ENCODE results near the gene AARSD1. TPM values are rescaled to one million over a fixed set of nuclear protein-coding genes. Genes with fewer than 3 reads are reported as not detected.
"Not testable (repeated sequence)": the region's sequence is repeated elsewhere in the genome, so short reads cannot be mapped to it uniquely, and the experiment has no call there.

Gene AARSD1
- polyA plus RNA-seq, 1 donor: 59.4 TPM

DNA sequence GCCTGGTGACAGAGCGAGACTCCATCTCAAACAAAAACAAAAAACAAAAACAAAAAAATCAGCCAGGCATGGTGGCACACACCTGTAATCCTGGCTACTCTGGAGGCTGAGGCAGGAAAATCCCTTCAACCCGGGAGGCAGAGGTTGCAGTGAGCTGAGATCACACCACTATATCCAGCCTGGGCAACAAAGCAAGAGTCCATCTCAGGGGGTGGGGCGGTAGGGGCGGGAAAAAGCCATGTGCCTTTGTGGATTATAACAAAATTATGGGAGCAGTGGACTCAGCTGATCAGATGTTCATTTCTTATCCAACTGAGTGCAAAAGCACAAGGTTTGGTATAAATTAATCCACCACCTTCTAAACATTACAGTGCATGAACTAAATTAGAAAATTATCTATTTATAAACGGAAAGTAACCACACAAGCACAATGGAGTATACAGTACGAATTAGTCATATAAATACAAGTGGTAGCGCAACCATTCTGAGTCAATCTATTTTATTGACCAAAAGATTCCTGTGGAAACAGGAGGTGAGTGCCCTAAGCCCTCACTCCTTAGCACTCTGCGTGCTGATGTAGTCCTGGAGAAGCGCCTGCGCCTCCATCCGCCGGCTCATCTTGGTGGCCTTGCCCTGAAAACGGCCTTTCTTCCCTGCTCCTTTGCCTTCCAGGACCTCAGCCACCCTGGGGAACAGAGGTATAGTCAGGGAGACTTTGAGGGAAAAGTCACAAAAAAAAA lies 14.0 kb downstream of the AARSD1 start:
- peaks cover 56% of the 10 kb centered on the region for H3K36me3 ChIP-seq (ENCODE audit: control insufficient read depth, insufficient read depth, low read length)
- no peaks in the 10 kb centered on the region for H3K9me3 ChIP-seq (ENCODE audit: control insufficient read depth, low read depth, low read length)
- H3K4me3 ChIP-seq (ENCODE audit: low read length): no peak overlapping the region
- no CpG with 5 or more reads among the region's 13 CpGs for WGBS (ENCODE audit: insufficient coverage, low lambda C conversion rate)
- no peak for DNase-seq
- H3K27me3 ChIP-seq (ENCODE audit: control insufficient read depth, insufficient read depth, low read length): no peaks in the 10 kb centered on the region
- H3K4me1 ChIP-seq (ENCODE audit: control insufficient read depth, insufficient read depth, low read length): no peaks in the 10 kb centered on the region
- no peak overlapping the region for H3K27ac ChIP-seq (ENCODE audit: low read length)

DNA sequence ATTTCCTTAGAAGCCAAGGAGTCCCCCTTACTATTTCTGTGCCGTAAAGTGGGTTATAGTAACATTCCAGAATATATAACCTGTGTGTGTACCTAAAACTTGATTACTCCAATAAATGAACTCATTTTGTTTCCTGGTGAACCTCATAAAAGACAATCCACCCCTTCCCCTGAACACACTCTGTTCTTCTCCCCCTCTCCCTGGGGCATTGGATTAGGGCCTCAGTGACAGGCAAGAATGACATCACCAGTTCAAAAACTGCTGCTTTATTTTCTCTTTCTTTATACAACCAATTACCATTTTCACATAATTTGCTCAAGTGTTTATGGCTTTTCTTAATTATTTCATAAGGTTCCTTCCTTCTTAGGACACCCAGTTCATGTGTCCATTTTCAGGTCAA lies 17.4 kb downstream of the AARSD1 start:
- no peak overlapping the region for H3K27ac ChIP-seq (ENCODE audit: low read length)
- H3K27me3 ChIP-seq (ENCODE audit: control insufficient read depth, insufficient read depth, low read length): no peaks in the 10 kb centered on the region
- no peak overlapping the region for H3K4me3 ChIP-seq (ENCODE audit: low read length)
- no peaks in the 10 kb centered on the region for H3K9me3 ChIP-seq (ENCODE audit: control insufficient read depth, low read depth, low read length)
- peaks cover 24% of the 10 kb centered on the region for H3K36me3 ChIP-seq (ENCODE audit: control insufficient read depth, insufficient read depth, low read length)
- no peak for DNase-seq
- 100% methylated on average over 1 of the region's 1 CpG for WGBS (ENCODE audit: insufficient coverage, low lambda C conversion rate)
- H3K4me1 ChIP-seq (ENCODE audit: control insufficient read depth, insufficient read depth, low read length): no peaks in the 10 kb centered on the region

DNA sequence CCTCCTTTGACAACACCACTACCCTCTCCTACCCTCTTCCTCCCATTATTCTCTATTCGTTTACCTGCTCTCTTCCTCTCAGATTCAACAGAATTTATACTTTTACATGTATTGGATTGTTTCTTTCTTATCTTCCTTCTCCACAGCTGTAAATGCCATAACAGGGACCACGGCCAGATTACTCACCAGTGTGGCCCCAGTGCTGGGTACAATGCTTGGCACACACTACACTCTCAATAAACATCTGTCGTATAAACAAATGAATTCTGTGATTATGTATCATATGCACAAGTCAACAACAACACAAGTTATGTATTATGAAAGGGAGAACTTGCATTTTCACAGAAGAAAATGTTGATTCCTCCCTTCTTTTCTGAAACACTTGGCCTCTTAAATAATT lies 20.0 kb downstream of the AARSD1 start:
- whole genome bisulfite sequencing (ENCODE audit: insufficient coverage, low lambda C conversion rate): 88% methylated on average over 1 of the region's 3 CpGs

DNA sequence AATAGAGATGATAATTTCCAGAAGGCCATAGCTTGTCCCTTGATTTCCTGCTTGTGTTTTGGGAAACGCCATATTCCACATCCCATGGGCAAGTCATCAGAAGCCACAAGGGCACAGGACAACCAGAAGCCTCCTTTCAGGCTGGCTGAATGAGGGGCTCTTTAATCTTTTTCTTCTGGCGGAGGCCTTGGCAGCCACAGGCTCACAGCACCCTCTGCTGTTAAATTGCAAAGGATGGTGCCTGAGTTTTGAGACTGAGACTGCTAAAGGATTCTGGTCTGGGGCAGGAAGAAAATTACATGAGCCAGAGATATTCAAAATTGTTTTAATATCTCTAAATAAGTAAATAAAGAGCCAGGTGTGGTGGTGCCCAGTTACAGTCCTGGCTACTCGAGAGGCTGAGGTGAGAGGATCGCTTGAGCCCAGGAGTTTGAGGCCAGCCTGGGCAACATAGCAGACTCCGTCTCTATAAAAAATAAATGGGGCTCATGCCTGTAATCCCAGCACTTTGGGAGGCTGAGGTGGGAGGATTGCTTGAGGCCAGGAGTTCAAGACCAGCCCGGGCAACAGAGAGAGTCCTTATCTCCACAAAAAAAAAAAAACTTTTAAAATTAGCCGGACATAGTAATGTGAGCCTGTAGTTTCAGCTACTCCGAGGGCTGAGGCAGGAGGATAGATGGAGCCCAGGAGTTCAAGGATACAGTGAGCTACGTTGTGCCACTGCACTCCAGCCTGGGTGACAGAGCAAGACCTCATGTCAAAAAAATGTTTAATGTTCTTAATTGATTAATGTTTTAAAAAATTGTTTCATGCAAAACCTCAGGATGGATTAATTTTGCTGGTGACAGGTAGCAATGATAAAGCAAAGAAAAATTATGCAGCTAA lies 26.3 kb downstream of the AARSD1 start:
- no peak overlapping the region for H3K27ac ChIP-seq (ENCODE audit: low read length)
- H3K27me3 ChIP-seq (ENCODE audit: control insufficient read depth, insufficient read depth, low read length): no peaks in the 10 kb centered on the region
- no peaks in the 10 kb centered on the region for H3K4me1 ChIP-seq (ENCODE audit: control insufficient read depth, insufficient read depth, low read length)
- no CpG with 5 or more reads among the region's 9 CpGs for WGBS (ENCODE audit: insufficient coverage, low lambda C conversion rate)
- H3K4me3 ChIP-seq (ENCODE audit: low read length): no peak overlapping the region
- H3K9me3 ChIP-seq (ENCODE audit: control insufficient read depth, low read depth, low read length): no peaks in the 10 kb centered on the region
- DNase-seq: peak; percentile 37 to 38
- no peaks in the 10 kb centered on the region for H3K36me3 ChIP-seq (ENCODE audit: control insufficient read depth, insufficient read depth, low read length)

More for the DNA sequence above, 20.0 kb downstream of the AARSD1 start:
- Histone ChIP-seq H3K4me3 (ENCODE audit: low read length) (no peak overlapping the region), H3K27ac (ENCODE audit: low read length) (no peak overlapping the region), H3K9me3 (ENCODE audit: control insufficient read depth, low read depth, low read length) (no peaks in the 10 kb centered on the region), H3K27me3 (ENCODE audit: control insufficient read depth, insufficient read depth, low read length) (no peaks in the 10 kb centered on the region), H3K4me1 (ENCODE audit: control insufficient read depth, insufficient read depth, low read length) (no peaks in the 10 kb centered on the region), H3K36me3 (ENCODE audit: control insufficient read depth, insufficient read depth, low read length) (peaks cover 2% of the 10 kb centered on the region)
- DNase-seq: no peak

DNA sequence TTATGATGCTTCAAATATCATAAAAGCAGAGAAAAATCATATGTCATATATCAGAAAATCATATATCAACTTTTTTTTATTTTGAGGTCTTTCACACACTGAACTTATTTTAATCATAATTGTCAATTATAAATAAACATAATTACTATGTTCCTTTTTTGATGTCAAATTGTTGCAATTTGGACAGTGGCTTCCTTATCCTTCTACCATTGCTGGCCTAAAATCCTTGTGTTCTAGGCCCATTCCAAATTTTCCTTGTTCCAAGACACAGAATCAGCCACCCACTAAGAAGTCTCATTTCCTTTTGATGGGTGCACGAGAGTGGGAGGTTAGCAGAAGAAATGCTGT lies 34.8 kb downstream of the AARSD1 start:
- Histone ChIP-seq H3K27ac (ENCODE audit: low read length) (no peak overlapping the region), H3K9me3 (ENCODE audit: control insufficient read depth, low read depth, low read length) (no peaks in the 10 kb centered on the region), H3K4me3 (ENCODE audit: low read length) (no peak overlapping the region), H3K27me3 (ENCODE audit: control insufficient read depth, insufficient read depth, low read length) (no peaks in the 10 kb centered on the region), H3K36me3 (ENCODE audit: control insufficient read depth, insufficient read depth, low read length) (no peaks in the 10 kb centered on the region), H3K4me1 (ENCODE audit: control insufficient read depth, insufficient read depth, low read length) (peaks cover 9% of the 10 kb centered on the region)
- no peak for DNase-seq
- no CpG with 5 or more reads among the region's 1 CpG for WGBS (ENCODE audit: insufficient coverage, low lambda C conversion rate)

DNA sequence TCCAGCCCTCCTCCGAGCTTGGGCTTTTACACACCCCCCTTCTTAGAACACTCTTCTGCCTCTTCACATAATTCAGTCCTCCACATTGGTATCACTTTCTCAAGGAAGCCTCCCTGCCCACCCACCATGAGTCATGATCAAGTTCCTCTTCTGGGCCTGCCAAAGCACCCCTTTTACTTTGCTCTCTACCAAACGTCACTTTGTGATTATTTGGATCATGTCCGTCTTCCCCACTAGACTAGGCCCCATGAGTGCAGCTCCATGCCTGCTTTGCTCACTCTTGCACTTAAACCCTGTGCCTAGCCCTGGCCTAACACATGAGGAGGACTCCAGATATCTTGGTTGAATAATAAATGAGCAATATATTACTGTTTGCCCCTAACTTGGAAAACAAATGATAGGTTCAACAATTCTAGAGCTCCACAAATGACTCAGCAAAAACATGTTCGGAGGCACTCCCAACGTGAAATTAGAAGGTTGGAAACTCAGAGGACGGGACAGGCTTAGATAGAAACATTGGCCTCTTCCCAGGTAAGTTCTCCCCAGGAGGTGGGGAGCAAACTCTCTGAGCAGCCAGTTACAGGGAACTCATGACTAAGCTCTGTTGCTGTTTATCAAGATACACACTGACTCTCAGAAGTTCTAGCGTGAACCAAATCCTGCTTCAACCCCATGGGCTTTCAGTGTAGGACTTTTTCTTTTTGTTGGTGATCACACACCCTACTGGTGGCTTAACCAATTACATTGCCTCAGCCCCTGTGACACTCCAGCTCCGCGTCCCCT lies 35.3 kb downstream of the AARSD1 start:
- Histone ChIP-seq H3K36me3 (ENCODE audit: control insufficient read depth, insufficient read depth, low read length) (no peaks in the 10 kb centered on the region), H3K4me3 (ENCODE audit: low read length) (no peak overlapping the region), H3K4me1 (ENCODE audit: control insufficient read depth, insufficient read depth, low read length) (peaks cover 9% of the 10 kb centered on the region), H3K9me3 (ENCODE audit: control insufficient read depth, low read depth, low read length) (no peaks in the 10 kb centered on the region), H3K27ac (ENCODE audit: low read length) (peak overlapping the region; percentile 61), H3K27me3 (ENCODE audit: control insufficient read depth, insufficient read depth, low read length) (no peaks in the 10 kb centered on the region)
- 26% methylated on average over 2 of the region's 9 CpGs for WGBS (ENCODE audit: insufficient coverage, low lambda C conversion rate)
- peak; percentile 70 to 88 for DNase-seq

DNA sequence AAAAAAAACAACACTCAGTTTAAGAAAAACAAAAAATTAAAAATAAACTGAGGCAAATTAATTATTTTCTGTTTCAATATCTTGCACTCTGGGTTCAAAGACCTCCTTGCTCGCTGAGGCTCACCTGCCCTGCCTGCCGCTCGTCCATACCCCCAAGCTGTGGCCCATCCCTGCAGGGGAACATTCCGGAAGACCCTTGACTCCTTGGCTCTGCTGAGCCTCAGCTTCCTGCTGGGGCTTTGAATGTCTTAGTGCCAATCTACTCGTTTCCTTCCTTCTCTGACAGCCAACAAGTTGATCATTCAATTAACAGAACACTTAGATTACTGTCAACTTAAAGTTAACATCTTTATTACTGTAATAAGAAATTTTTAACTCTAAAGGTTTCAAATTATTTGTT lies 39.4 kb downstream of the AARSD1 start:
- Histone ChIP-seq H3K27me3 (ENCODE audit: control insufficient read depth, insufficient read depth, low read length) (no peaks in the 10 kb centered on the region), H3K36me3 (ENCODE audit: control insufficient read depth, insufficient read depth, low read length) (no peaks in the 10 kb centered on the region), H3K27ac (ENCODE audit: low read length) (no peak overlapping the region), H3K9me3 (ENCODE audit: control insufficient read depth, low read depth, low read length) (no peaks in the 10 kb centered on the region), H3K4me3 (ENCODE audit: low read length) (no peak overlapping the region), H3K4me1 (ENCODE audit: control insufficient read depth, insufficient read depth, low read length) (peaks cover 26% of the 10 kb centered on the region)
- no CpG with 5 or more reads among the region's 5 CpGs for WGBS (ENCODE audit: insufficient coverage, low lambda C conversion rate)
- no peak for DNase-seq

DNA sequence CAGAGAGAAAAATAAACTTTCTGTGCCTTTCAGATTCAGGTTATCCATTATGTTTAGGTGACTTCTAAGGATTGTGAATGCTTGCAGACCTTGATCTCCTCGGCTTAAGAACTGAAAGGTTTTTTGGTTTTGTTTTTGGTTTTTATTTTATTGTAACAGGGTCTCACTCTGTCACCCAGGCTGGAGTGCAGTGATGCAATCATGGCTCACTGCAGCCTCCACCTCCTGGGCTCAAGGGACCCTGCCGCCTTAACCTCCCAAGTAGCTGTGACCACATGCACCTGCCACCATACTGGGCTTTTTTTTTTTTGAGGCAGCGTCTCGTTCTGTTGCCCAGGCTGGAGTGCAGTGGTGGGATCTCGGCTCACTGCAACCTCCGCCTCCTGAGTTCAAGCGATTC lies 40.8 kb downstream of the AARSD1 start:
- peaks cover 32% of the 10 kb centered on the region for H3K4me1 ChIP-seq (ENCODE audit: control insufficient read depth, insufficient read depth, low read length)
- H3K36me3 ChIP-seq (ENCODE audit: control insufficient read depth, insufficient read depth, low read length); DNase-seq; H3K27me3 ChIP-seq (ENCODE audit: control insufficient read depth, insufficient read depth, low read length); H3K27ac ChIP-seq (ENCODE audit: low read length); H3K4me3 ChIP-seq (ENCODE audit: low read length); H3K9me3 ChIP-seq (ENCODE audit: control insufficient read depth, low read depth, low read length): not testable (repeated sequence)
- WGBS (ENCODE audit: insufficient coverage, low lambda C conversion rate): no CpG with 5 or more reads among the region's 7 CpGs

DNA sequence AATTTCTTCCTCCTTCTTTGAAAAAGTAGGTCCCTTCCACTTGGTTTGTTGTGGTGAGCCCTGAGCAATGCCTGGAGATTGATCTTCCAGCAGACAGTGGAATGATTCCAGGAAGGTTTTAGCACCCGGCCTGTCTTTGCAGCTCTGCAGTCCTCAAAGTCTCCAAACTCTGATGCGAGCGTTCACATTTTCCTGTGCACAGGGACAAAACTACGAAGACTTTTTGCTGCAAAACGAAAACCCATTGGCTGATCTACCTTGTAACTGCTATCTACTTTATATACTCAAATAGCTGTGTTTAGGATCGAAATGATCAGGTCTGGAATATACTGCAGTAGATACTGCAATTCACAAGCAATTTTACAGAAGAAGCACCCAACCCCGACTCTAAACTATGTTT lies 42.0 kb downstream of the AARSD1 start:
- Histone ChIP-seq H3K27ac (ENCODE audit: low read length) (no peak overlapping the region), H3K9me3 (ENCODE audit: control insufficient read depth, low read depth, low read length) (no peaks in the 10 kb centered on the region), H3K4me1 (ENCODE audit: control insufficient read depth, insufficient read depth, low read length) (peaks cover 41% of the 10 kb centered on the region), H3K36me3 (ENCODE audit: control insufficient read depth, insufficient read depth, low read length) (no peaks in the 10 kb centered on the region), H3K27me3 (ENCODE audit: control insufficient read depth, insufficient read depth, low read length) (no peaks in the 10 kb centered on the region), H3K4me3 (ENCODE audit: low read length) (no peak overlapping the region)
- no peak for DNase-seq
- 70% methylated on average over 1 of the region's 7 CpGs for WGBS (ENCODE audit: insufficient coverage, low lambda C conversion rate)

DNA sequence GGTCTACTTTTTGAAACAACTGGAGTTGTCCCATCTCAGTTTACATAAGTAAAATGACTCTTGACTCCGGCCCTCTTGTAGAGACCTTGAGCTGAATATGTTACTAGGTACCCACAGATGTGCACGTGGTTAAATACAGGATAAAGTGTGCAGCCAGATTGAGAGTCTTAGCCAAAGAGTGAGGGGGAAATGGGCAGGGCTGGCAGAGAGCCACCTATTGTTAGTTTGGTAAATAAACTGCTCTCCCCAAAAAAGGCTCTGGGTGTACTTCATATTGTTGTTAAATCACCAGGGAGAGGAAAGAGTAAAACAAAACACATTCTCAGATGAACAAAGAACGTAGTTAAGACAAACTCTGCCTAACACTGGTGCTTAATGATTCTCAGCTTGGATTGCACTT lies 43.3 kb downstream of the AARSD1 start:
- no peaks in the 10 kb centered on the region for H3K9me3 ChIP-seq (ENCODE audit: control insufficient read depth, low read depth, low read length)
- no peaks in the 10 kb centered on the region for H3K36me3 ChIP-seq (ENCODE audit: control insufficient read depth, insufficient read depth, low read length)
- 0% methylated on average over 1 of the region's 3 CpGs for WGBS (ENCODE audit: insufficient coverage, low lambda C conversion rate)
- peak overlapping the region; percentile 87 for H3K27ac ChIP-seq (ENCODE audit: low read length)
- DNase-seq: peak in 1 of 2 donors; percentile 54
- H3K27me3 ChIP-seq (ENCODE audit: control insufficient read depth, insufficient read depth, low read length): no peaks in the 10 kb centered on the region
- no peak overlapping the region for H3K4me3 ChIP-seq (ENCODE audit: low read length)
- H3K4me1 ChIP-seq (ENCODE audit: control insufficient read depth, insufficient read depth, low read length): peaks cover 44% of the 10 kb centered on the region

Measured in large intestine (tissue), 3 donors.